HepG2 (cell line): ENCODE data around the gene COL8A1. TPM values are rescaled to one million over a fixed set of nuclear protein-coding genes. Genes with fewer than 3 reads are reported as not detected.

Source experiments
- ATAC-seq: fragments of 200-7000 bp; cut with Tn5 transposase; 3 replicates; pipeline ENCODE4 v1.9.1; 2020; ENCODE audit warnings: mild to moderate bottlenecking, moderate library complexity
- BruUV-seq: library from RNA; stranded (reverse); fragments of 400-500 nt; replicated peaks from 2 replicates; lab custom pipeline; 2021; lab: Mats Ljungman, UMichigan
- CTCF ChIA-PET: fragments of 300-600 bp; formaldehyde crosslinking; extraction: SDS; loops from one replicate; lab custom pipeline; 2021; ENCODE audit warnings: low total read pairs, inconsistent platforms, low intra/inter-chr PET ratio; lab: Yijun Ruan, JAX
- POLR2A ChIA-PET: fragments of 350-600 bp; sonication (Branson Sonifier 250); formaldehyde crosslinking; loops from one replicate; lab custom pipeline; 2020; ENCODE audit warnings: antibody characterized with exemption, inconsistent platforms; lab: Yijun Ruan, JAX
- DNase-seq: peaks from one replicate; pipeline ENCODE4 v3.0.0-alpha.2; 2015; ENCODE audit warnings: low spot score
- FAIRE-seq: peaks from 3 replicates; lab custom pipeline; 2011; peaks lifted over from hg19 to GRCh38; lab: Jason Lieb, UNC
- H2AFZ ChIP-seq: one replicate; pipeline ENCODE4 v1.6.1; 2011; ENCODE audit warnings: low read length, inconsistent platforms
- H3K27ac ChIP-seq: fragments of 300-600 bp; 3 replicates; pipeline ENCODE4 v1.8.0; 2011; ENCODE audit warnings: mixed run types, mild to moderate bottlenecking, mixed read lengths, low read length, inconsistent platforms; ENCODE audit not compliant: insufficient read depth; ENCODE audit errors: extremely low read length
- H3K27me3 ChIP-seq, 2 experiments: fragments of 200-600 bp in 1 of 2; 2 replicates in 1 of 2; 3 replicates in 1 of 2; pipeline versions ENCODE4 v1.6.0 to v1.8.0; 2011; ENCODE audit warnings: low read length in 2 of 2, mild to moderate bottlenecking in 2 of 2, moderate library complexity in 2 of 2, inconsistent platforms in 1 of 2; ENCODE audit not compliant: insufficient read depth in 2 of 2, control insufficient read depth in 1 of 2
- H3K36me3 ChIP-seq, 2 experiments: fragments of 200-600 bp in 1 of 2; replicated peaks in 1 of 2; 2 replicates in 1 of 2; 3 replicates in 1 of 2; pipeline versions ENCODE4 v1.5.1 to v1.8.0; 2011; ENCODE audit warnings: low read length in 2 of 2, inconsistent platforms in 1 of 2; ENCODE audit not compliant: insufficient read depth in 2 of 2, control insufficient read depth in 1 of 2
- H3K4me1 ChIP-seq: 2 replicates; pipeline ENCODE4 v1.5.1; 2012; ENCODE audit warnings: low read length, inconsistent platforms; ENCODE audit not compliant: insufficient read depth
- H3K4me2 ChIP-seq: 2 replicates; pipeline ENCODE4 v1.6.0; 2011; ENCODE audit warnings: low read depth, low read length, inconsistent platforms
- H3K4me3 ChIP-seq, 3 experiments: fragments of 200-600 bp in 1 of 3; sonication (generic), shearing (Covaris generic) in 1 of 3; replicated peaks in 1 of 3; 2 replicates each; pipeline ENCODE4 v1.5.1; 2011 to 2016; ENCODE audit warnings: low read length in 3 of 3, inconsistent platforms in 2 of 3, low read depth in 2 of 3, mild to moderate bottlenecking in 2 of 3, control low read depth in 1 of 3, mixed read lengths in 1 of 3; ENCODE audit not compliant: insufficient read depth in 1 of 3
- H3K79me2 ChIP-seq: one replicate; pipeline ENCODE4 v1.6.1; 2011; ENCODE audit warnings: low read length, inconsistent platforms; ENCODE audit not compliant: insufficient read depth
- H3K9ac ChIP-seq: 2 replicates; pipeline ENCODE4 v1.6.0; 2011; ENCODE audit warnings: mild to moderate bottlenecking, low read depth, low read length, inconsistent platforms; ENCODE audit not compliant: insufficient read depth
- H3K9me3 ChIP-seq: 2 replicates; pipeline ENCODE4 v1.5.1; 2012; ENCODE audit warnings: mild to moderate bottlenecking, low read length
- H4K20me1 ChIP-seq: 2 replicates; pipeline ENCODE4 v1.6.0; 2011; ENCODE audit warnings: inconsistent platforms, mild to moderate bottlenecking, low read length, moderate library complexity; ENCODE audit not compliant: insufficient read depth
- BRCA1 ChIP-seq: sonication (generic); formaldehyde crosslinking; IDR thresholded peaks from 2 replicates; pipeline ENCODE4 v1.4.0; 2020; ENCODE audit warnings: missing genetic modification reagents
- CREM ChIP-seq, 2 experiments: sonication (generic) in 1 of 2; formaldehyde crosslinking in 1 of 2; IDR thresholded peaks; 2 replicates each; pipeline versions ENCODE4 v1.4.0 to v1.6.1; 2016 to 2020; ENCODE audit warnings: antibody characterized with exemption in 1 of 2, mild to moderate bottlenecking in 1 of 2, missing genetic modification reagents in 1 of 2
- ETV6 ChIP-seq: sonication (generic); formaldehyde crosslinking; conservative IDR thresholded peaks from 2 replicates; pipeline ENCODE4 v1.4.0; 2020; ENCODE audit warnings: missing genetic modification reagents
- FOSL1 ChIP-seq: sonication (generic); formaldehyde crosslinking; IDR thresholded peaks from 2 replicates; pipeline ENCODE4 v1.9.0; 2021; ENCODE audit warnings: missing genetic modification reagents, borderline replicate concordance
- KAT8 ChIP-seq: IDR thresholded peaks from 2 replicates; pipeline ENCODE4 v1.6.1; 2016; ENCODE audit warnings: missing genetic modification reagents, missing compliant biosample characterization
- NFE2L1 ChIP-seq: sonication (generic); formaldehyde crosslinking; IDR thresholded peaks from 2 replicates; pipeline ENCODE4 v1.4.0; 2020; ENCODE audit warnings: missing genetic modification reagents, mild to moderate bottlenecking, borderline replicate concordance
- POGK ChIP-seq: sonication (generic); formaldehyde crosslinking; conservative IDR thresholded peaks from 2 replicates; pipeline ENCODE4 v1.8.0; 2022; ENCODE audit warnings: mild to moderate bottlenecking, moderate library complexity, missing genetic modification reagents
- SIX1 ChIP-seq: sonication (generic); formaldehyde crosslinking; IDR thresholded peaks from 2 replicates; pipeline ENCODE4 v1.4.0; 2020; ENCODE audit warnings: missing genetic modification reagents, borderline replicate concordance
- YEATS2 ChIP-seq: sonication (generic); formaldehyde crosslinking; IDR thresholded peaks from 2 replicates; pipeline ENCODE4 v1.4.0; 2020; ENCODE audit warnings: missing genetic modification reagents, borderline replicate concordance
- ZBTB8A ChIP-seq: sonication (generic); formaldehyde crosslinking; IDR thresholded peaks from 2 replicates; pipeline ENCODE4 v1.4.0; 2020; ENCODE audit warnings: mild to moderate bottlenecking, low read depth, missing genetic modification reagents, borderline replicate concordance
- ZFX ChIP-seq: sonication (generic); formaldehyde crosslinking; IDR thresholded peaks from 2 replicates; pipeline ENCODE4 v1.4.0; 2020; ENCODE audit warnings: mild to moderate bottlenecking, low read depth, missing genetic modification reagents, moderate library complexity
- ZNF143 ChIP-seq: sonication (generic); formaldehyde crosslinking; IDR thresholded peaks from 2 replicates; pipeline ENCODE4 v1.4.0; 2020; ENCODE audit warnings: missing genetic modification reagents
- ZNF496 ChIP-seq: sonication (generic); formaldehyde crosslinking; IDR thresholded peaks from 2 replicates; pipeline ENCODE4 v1.8.1; 2023; ENCODE audit warnings: mild to moderate bottlenecking, moderate library complexity, missing genetic modification reagents; ENCODE audit not compliant: insufficient replicate concordance
- ZNF660 ChIP-seq: sonication (generic); formaldehyde crosslinking; IDR thresholded peaks from 2 replicates; pipeline ENCODE4 v1.5.1; 2020; ENCODE audit warnings: mild to moderate bottlenecking, low read depth, missing genetic modification reagents, borderline replicate concordance
- ZNF766 ChIP-seq: sonication (generic); formaldehyde crosslinking; IDR thresholded peaks from 2 replicates; pipeline ENCODE4 v1.5.0; 2020; ENCODE audit warnings: missing genetic modification reagents, borderline replicate concordance
- WGBS: methylation state at CpG from one replicate; pipeline ENCODE4 v1.1.6; 2017; ENCODE audit warnings: low lambda C conversion rate; 5-methylcytosine and 5-hydroxymethylcytosine counted together
- in situ Hi-C: cut with HindIII; loops from 2 replicates; pipeline ENCODE4 v1.10.0; 2017; ENCODE audit warnings: low pct_unique_long_range_greater_than_20kb; ENCODE audit not compliant: extremely low pct_ligation_motif_present
- intact Hi-C: fragments of 100-400 bp; cut with micrococcal nuclease; formaldehyde crosslinking; loops from one replicate; pipeline ENCODE4 v1.10.0; 2022; ENCODE audit not compliant: unreplicated experiment
- polyA plus RNA-seq, 8 experiments: library from polyadenylated mRNA; depleted of rRNA in 3 of 8; stranded (reverse) in 7 of 8; unstranded in 1 of 8; fragments of >200 nt; fragmentation: Illumina TruSeq in 4 of 8; extraction: Trizol in 4 of 8; gene quantifications; 2 replicates each; pipeline versions ENCODE4 v1.2.1 to v1.2.3, GENCODE V29; 2011 to 2016; ENCODE audit warnings: low read depth in 4 of 8, missing spikeins in 1 of 8, mixed read lengths in 1 of 8; ENCODE audit not compliant: insufficient read depth in 1 of 8
- total RNA-seq, 5 experiments: library from RNA; depleted of rRNA; stranded (reverse); fragments of >200 nt; fragmentation: Illumina TruSeq; extraction: Trizol; gene quantifications; 2 replicates each; pipeline ENCODE4 v1.2.3, GENCODE V29; 2016; ENCODE audit warnings: low read depth in 1 of 5

Gene COL8A1
- total and polyA plus RNA-seq, 2 of the 13 experiments (the other 11 are each of a cell fraction or from before 2014, with no cell fraction given), result not detected

- no peaks in the 10 kb centered on the region for H3K4me1 ChIP-seq
- no TSS peak for BruUV-seq
- TF ChIP-seq BRCA1 (CRISPR knock-in tag) (no peak), ZFX (CRISPR knock-in tag) (no peak), POGK (CRISPR knock-in tag) (no peak), ZNF766 (no peak), ZBTB8A (no peak), ZNF496 (CRISPR knock-in tag) (no peak), YEATS2 (CRISPR knock-in tag) (no peak), SIX1 (CRISPR knock-in tag) (no peak), FOSL1 (CRISPR knock-in tag) (no peak), NFE2L1 (CRISPR knock-in tag) (no peak), ZNF143 (CRISPR knock-in tag) (no peak), ZNF660 (no peak), ETV6 (CRISPR knock-in tag) (no peak), KAT8 (CRISPR knock-in tag) (no peak), CREM (IDR thresholded peaks at IDR 0.05) (no peak), CREM (CRISPR knock-in tag; IDR thresholded peaks at IDR 0.05) (no peak)
These were observed 52.5 kb downstream of the COL8A1 start for GRCh38 chr3:99690761-99691369.

More at GRCh38 chr3:99690761-99691369, 52.5 kb downstream of the COL8A1 start:
- H3K79me2 ChIP-seq, result no peaks in the 10 kb centered on the region
- H3K9ac ChIP-seq, result no peak overlapping the region
- H3K4me3 ChIP-seq, result no peak overlapping the region
- H3K36me3 ChIP-seq, result no peaks in the 10 kb centered on the region
- H2AFZ ChIP-seq, result no peak overlapping the region
- DNase-seq (no peak), FAIRE-seq (no peak), ATAC-seq (no peak)
- intact Hi-C loops (no loop called here), in situ Hi-C loops (no loop called here)
- H3K4me2 ChIP-seq, result no peak overlapping the region
- CTCF ChIA-PET, result no interaction called here
- no peak overlapping the region for H3K27ac ChIP-seq
- H4K20me1 ChIP-seq, result no peaks in the 10 kb centered on the region
- no peaks in the 10 kb centered on the region for H3K9me3 ChIP-seq
- WGBS, result 8% methylated on average over 3 of the region's 4 CpGs
- H3K27me3 ChIP-seq, result no peaks in the 10 kb centered on the region
- POLR2A ChIA-PET, result no interaction called here
